NCI-H2081 (cell line): Measurements from ENCODE around the gene PEPD.
"Not testable (repeated sequence)": the region's sequence is repeated elsewhere in the genome, so short reads cannot be mapped to it uniquely, and the experiment has no call there.

Experiments used
- DNase-seq, 2 experiments: peaks; one replicate each; lab custom pipeline; 2025; lab: John Stamatoyannopoulos, UW

PEPD gene

GRCh38 chr19:33521480-33522370 is at the start of gene PEPD:
Gene PEPD, minus strand, starts transcription at chr19:33521791. Its CDS starts 31 bp downstream, at chr19:33521760.
- peak; percentile 66 to 78 for DNase-seq

DNA sequence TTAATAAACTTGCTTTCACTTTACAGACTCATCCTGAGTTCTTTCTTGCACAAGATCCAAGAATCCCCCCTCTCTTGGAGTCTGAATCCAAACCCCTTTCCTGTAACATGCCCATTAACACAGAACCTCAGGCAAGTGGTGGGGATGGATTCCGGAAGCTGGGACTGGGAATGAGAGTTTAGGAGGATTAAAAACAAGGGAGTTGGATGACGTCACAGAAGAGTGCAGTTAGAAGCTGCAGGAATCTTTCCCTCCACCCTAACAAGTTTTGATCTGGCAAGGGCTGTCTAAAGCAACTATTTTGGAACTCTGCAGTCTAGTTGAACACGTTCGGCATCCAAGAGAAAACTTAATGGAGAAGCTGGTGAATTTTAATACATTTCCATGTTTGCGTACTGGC is 48.2 kb upstream of the PEPD start:
- no peak for DNase-seq

DNA sequence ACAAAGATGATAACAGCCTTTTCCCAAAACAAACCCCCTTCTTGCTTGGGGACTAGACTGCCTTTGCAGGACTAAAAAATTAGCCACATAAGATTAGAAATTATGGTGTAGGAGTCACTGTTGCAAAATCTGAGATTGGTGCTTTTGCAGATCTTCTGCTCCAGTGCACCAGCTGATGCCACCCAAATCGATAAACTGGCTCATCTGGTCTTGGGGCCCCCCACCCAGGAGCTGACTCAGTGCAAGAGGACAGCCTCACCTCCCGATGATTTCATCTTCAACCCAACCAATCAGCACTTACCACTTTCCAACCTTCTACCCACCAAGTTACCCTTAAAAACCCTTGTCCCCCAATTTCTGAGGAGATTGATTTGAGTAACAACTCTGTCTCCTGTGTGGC is 47.1 kb upstream of the PEPD start:
- no peak for DNase-seq

DNA sequence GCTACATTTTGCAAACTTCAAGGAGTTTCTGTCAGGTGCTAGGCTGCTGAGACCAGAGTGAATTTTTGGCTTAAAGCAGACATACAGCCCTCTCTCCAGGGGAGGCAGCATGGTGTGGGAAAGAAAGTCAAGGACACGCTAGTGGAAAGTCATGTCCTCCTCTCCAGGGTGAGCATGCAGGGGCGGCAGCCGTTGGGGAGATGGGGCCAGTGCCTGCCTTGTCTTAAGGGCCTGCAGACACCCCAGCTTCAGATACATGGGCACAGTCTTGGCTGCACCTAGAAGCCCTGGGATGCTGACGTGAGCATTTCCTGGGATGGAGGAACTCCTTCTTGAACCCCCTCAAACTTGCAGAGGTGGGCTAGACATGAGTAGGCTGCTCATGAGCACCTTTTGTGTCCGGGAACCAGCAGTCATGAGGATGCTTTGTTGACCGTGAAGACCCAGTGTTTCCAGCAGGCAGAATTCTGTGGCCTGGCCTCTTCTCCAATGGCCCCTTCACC is 43.3 kb upstream of the PEPD start:
- no peak for DNase-seq

GRCh38 chr19:33562636-33563035 is 41.0 kb upstream of the PEPD start:
- no peak for DNase-seq

GRCh38 chr19:33561666-33562065 is 40.1 kb upstream of the PEPD start:
- DNase-seq = not testable (repeated sequence)

DNA sequence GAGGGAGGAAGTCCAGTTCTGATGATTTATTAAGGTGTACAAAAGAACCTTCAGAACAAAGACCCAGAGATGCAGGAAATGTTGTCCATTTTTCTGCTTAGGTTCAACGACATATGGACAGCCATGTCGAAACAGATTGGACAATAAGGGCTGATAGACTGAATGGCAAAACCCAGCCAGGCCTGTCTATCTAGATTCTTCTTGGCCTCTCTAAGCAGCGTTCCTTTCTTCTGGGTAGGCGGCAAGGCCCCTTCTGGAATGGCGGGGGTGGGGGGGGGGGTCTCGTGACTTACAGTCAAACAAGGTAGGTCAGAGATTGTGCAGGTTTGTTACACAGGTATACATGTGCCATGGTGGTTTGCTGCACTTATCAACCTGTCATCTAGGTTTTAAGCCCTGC is 39.7 kb upstream of the PEPD start:
- no peak for DNase-seq

GRCh38 chr19:33559996-33560395 is 38.4 kb upstream of the PEPD start:
- no peak for DNase-seq

- DNase-seq = no peak
Measured at GRCh38 chr19:33558856-33559255, 37.3 kb upstream of the PEPD start.

DNA sequence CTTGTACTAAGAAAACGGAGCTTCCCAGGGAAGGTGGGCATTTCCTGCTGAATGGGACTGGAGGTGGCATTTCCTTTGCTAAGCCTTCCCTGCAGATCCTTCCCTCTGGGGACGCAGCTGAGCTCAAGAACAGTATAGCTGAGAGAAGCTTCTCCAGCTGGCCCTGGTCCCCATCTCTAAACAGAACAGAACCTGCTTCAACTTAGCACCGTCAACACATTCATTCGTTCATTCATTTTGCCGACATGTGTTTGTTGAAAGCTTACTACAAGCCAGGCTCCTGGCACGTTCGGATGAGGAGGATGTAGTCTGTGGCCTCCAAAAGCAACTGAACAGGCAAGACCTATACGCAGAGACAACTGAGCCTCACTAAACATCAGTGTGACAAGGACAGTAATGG is 36.6 kb upstream of the PEPD start:
- no peak for DNase-seq

DNA sequence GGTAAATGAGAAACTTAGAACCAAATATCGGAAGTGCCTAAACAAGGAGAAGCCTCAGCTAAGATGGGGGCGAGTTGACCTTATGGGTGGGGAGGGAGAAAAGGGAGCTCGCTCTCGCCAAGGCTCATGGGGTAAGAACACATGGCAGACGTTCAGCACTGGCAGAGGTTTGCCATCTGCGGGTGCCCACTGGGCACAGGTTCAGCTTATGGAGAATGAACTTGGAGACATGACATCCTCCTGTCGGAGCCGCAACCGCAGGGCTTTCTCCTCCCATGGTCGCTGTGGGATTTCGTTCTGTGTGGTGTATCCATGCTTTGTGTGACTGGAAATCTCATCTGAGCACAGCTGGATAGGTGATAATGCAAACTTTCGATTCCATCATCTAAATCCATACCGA is 36.1 kb upstream of the PEPD start:
- no peak for DNase-seq

DNA sequence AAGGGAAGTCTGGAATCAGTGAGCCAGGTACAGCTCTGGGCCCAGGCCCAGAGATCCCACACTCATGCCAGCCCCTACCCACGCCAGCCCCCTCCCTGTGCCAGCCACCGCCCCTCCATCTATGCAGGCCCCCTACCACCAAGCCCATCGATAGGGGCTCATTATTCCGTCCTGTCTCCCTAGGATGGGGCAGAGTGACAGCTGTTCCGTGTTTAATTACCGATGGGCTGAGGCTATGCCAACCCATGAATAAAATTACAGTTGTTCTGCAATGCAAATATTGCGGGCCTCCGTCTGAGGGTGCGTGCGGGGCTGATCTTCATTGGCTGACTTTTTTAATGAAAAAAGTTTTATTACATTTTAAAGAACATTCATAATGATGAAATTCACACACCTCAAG is 35.6 kb upstream of the PEPD start:
- DNase-seq = no peak

GRCh38 chr19:33556261-33556660 is 34.7 kb upstream of the PEPD start:
- no peak for DNase-seq

- not testable (repeated sequence) for DNase-seq
Measured at GRCh38 chr19:33555726-33556125, 34.1 kb upstream of the PEPD start.

DNA sequence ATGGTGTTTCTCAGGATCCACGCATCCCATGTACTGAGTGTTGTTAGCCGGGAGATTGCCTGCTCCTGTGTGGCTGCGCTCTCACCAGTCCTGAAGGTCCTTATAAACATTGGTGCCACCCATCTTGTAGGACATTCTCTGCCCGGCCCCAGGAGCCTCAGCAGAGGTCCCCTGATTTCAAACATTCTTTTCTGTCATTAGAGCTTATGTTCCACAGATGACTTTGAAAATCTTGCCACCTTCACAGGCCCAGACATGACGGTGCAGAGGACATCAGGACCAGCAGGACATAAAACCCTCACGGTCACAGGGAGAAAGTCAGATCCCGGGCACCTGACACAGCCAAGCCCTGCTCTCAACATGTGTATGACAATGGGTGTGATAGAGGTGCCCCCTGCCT is 33.2 kb upstream of the PEPD start:
- no peak for DNase-seq

DNA sequence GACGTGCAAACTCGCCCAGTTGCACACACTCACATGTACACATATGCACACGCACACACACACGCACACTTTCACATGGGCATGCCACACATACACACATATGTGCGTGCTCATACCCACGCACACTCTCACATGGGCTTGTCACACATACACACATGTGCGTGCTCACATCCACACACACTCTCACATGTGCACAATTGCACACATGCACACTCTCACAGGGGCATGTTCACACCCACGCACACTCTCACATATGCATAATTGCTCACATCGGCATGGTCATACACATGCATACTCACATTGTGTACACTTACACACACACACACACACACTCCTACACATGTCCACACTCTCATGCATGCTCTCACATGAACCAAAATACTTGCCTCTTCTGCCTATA is 32.8 kb upstream of the PEPD start:
- no peak for DNase-seq

DNA sequence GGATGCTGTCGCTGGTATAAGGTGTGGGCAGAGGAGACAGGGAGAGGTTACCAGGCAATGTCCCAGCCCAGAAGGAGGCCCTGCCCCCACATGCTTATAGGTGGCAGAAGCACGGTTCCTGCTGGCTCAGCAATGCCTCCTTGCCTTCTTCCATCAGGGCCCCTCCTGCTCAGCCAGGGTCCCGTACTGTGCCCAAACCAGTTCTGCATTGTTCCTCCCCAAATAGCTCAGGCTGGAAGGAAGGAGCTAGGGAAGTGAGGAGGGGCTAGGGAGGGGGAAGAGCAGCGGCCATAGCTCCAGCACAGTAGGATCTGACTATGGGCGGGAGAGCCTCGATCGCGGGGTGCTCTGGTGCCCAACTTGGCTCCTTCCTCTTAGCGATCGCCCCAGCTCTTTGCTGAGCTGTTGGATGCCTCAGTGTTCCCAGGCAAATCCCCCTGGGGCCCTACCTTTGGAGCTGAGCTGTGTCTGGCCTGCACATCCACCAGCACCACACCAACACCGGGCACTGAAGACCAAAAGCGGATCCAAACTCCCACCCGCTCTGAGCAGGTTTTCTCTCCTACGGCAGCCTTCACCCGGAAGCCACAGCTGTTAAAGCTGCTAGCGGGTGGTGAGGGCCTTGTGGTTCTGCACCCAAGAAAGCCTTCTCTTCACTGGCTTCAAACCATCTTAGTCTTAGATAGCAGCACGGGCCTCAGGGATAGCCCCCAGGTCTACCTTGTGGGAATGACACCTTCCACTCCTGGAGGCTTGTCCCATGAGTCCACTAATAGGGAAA is 32.1 kb upstream of the PEPD start:
- DNase-seq = no peak

GRCh38 chr19:33552928-33553279 is 31.3 kb upstream of the PEPD start:
- DNase-seq = no peak

GRCh38 chr19:33552191-33552927 is 30.8 kb upstream of the PEPD start:
- DNase-seq = no peak

DNA sequence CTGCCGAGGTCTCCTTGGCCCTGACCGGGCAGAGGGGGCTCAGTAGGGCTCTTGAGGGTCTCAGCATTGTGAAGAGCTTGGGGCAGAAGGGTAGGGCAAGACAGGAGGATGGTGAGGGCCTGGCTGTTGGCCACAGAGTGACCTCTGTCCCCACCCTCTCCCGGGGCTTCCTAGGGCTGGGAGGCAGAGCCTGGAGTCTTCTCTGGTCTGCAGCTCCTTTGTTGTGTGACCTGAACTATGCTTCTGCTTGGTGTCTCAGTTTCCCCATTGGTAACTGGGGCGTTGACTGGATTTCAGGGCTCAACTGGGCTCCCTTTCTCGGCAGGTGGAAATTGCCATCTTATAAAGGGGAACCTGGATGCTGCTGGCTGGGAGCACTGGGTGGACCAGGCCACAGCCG is 30.1 kb upstream of the PEPD start:
- no peak for DNase-seq

DNA sequence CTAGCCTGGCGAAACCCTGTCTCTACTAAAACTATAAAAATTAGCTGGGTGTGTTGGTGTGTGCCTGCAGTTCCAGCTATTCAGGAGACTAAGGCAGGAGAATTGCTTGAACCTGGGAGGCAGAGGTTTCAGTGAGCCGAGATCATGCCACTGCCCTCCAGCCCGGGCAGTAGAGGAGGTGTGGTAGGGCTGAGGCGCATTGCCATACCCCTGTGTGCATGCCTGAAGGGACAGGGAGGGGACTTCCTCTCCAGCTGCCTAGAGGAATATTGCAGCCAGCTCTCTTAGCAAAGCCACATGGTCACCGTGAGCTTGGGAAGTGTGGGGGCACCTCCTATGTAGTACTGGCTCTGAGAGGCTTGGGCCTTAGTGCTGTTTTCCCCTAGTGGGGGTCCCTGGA is 29.2 kb upstream of the PEPD start:
- no peak for DNase-seq

- no peak for DNase-seq
Measured at GRCh38 chr19:33547676-33548075, 26.1 kb upstream of the PEPD start.
